HG02870 (cell line): ENCODE results near the gene CENPX.

Experiments
- ATAC-seq: cut with Tn5 transposase; IDR thresholded peaks from one replicate; pipeline ENCODE4 v1.9.1; 2021; ENCODE audit warnings: mild to moderate bottlenecking, moderate library complexity; ENCODE audit not compliant: unreplicated experiment

CENPX gene

GRCh38 chr17:81999976-82000802 lies 22.5 kb downstream of the CENPX start:
- no peak for ATAC-seq

- no peak for ATAC-seq
Measured at GRCh38 chr17:81999587-81999975, 23.1 kb downstream of the CENPX start.

- no peak for ATAC-seq
Measured at GRCh38 chr17:81998691-81999438, 23.8 kb downstream of the CENPX start.

- no peak for ATAC-seq
Measured at GRCh38 chr17:81998212-81998611, 24.5 kb downstream of the CENPX start.

GRCh38 chr17:81996757-81997441 lies 25.8 kb downstream of the CENPX start:
- no peak for ATAC-seq

- no peak for ATAC-seq
Measured at GRCh38 chr17:81996232-81996756, 26.4 kb downstream of the CENPX start.

GRCh38 chr17:81995463-81996231 lies 27.0 kb downstream of the CENPX start:
- no peak for ATAC-seq

GRCh38 chr17:81994593-81995462 lies 27.9 kb downstream of the CENPX start:
- ATAC-seq = no peak

- ATAC-seq = no peak
Measured at GRCh38 chr17:81993729-81994592, 28.7 kb downstream of the CENPX start.

- no peak for ATAC-seq
Measured at GRCh38 chr17:81992306-81993102, 30.2 kb downstream of the CENPX start.

GRCh38 chr17:81991684-81992305 lies 30.9 kb downstream of the CENPX start:
- ATAC-seq = no peak

GRCh38 chr17:81990836-81991683 lies 31.6 kb downstream of the CENPX start:
- ATAC-seq = no peak

GRCh38 chr17:81987161-81987770 lies 35.4 kb downstream of the CENPX start:
- no peak for ATAC-seq

GRCh38 chr17:81986606-81987005 lies 36.1 kb downstream of the CENPX start:
- no peak for ATAC-seq

GRCh38 chr17:81984773-81985410 lies 37.8 kb downstream of the CENPX start:
- ATAC-seq = no peak
